Fibroblast of upper back skin (primary cell): ENCODE results near the gene C3.
"Not testable (repeated sequence)": the region's sequence is repeated elsewhere in the genome, so short reads cannot be mapped to it uniquely, and the experiment has no call there.

Experiments used
- DNase-seq: peaks from one replicate; pipeline ENCODE4 v3.0.0-alpha.2; 2013

The C3 gene

DNA sequence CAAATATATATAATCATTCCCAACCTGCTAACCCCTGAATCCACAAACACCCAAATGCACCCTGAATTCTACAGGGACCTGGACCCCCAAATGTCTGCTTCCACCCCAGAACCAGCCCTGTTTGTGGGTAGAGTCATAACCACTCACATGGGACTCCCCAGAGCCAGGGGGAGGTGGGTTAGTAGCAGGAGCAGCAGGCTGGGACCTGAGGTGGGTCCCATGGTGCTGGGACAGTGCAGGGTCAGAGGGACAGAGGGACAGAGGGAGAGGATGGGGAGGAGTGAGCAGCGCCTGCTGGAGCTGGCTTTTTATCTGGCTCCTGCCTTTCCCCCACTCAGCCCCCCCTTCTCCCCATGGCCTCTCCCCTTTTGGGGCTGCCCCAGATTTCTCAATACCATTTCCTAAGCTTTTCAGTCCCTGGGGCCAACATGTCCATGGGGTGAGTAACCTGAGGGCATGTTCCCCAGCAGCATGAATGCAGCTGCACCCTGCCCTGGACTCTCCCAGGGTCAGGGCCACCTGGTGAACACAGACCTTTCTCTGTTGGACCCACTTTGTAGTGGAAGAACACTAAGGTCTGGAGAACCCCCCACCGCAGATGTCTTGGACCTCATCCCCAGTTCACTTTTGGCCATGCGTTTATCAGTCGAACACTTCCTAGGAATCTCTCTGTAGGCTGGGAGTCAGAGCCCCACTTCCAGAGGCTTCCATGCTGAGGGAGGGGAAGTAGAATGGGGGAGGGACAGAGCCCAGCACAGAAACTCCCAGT lies at the start of gene C3:
C3 (minus strand) TSS at position 282 of the 769 bp plus-strand sequence; CDS start at position 221, 61 bp downstream.
- peak; percentile 62 for DNase-seq

DNA sequence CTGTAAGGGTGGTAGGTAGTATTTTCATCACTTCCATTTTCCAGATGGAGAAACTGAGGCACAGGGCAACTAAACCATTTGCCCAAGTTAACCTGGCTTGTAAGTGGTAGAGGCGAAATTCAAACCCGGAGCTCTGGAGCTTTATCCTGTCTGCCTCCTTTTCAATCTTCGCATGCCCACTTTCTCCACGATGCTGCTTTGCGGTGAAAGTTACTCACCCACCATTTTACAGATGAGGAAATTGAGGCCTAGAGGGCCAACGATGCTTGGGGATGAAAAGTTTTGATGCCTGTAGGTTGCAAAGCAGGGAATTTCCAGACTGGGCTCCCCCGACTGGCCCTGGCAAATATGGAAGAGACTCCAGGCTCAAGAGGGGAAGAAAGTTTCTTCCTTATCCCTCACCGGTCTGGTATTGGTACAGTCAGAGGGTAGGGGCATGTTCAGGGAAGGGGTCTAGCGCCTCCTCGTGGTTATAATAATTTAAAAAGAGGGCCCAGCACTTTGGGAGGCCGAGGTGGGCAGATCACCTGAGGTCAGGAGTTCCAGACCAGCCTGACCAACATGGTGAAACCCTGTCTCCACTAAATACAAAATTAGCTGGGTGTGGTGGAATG lies 48.7 kb upstream of the C3 start:
- DNase-seq = no peak

- no peak for DNase-seq
These were observed 47.9 kb upstream of the C3 start for GRCh38 chr19:6768236-6768785.

DNA sequence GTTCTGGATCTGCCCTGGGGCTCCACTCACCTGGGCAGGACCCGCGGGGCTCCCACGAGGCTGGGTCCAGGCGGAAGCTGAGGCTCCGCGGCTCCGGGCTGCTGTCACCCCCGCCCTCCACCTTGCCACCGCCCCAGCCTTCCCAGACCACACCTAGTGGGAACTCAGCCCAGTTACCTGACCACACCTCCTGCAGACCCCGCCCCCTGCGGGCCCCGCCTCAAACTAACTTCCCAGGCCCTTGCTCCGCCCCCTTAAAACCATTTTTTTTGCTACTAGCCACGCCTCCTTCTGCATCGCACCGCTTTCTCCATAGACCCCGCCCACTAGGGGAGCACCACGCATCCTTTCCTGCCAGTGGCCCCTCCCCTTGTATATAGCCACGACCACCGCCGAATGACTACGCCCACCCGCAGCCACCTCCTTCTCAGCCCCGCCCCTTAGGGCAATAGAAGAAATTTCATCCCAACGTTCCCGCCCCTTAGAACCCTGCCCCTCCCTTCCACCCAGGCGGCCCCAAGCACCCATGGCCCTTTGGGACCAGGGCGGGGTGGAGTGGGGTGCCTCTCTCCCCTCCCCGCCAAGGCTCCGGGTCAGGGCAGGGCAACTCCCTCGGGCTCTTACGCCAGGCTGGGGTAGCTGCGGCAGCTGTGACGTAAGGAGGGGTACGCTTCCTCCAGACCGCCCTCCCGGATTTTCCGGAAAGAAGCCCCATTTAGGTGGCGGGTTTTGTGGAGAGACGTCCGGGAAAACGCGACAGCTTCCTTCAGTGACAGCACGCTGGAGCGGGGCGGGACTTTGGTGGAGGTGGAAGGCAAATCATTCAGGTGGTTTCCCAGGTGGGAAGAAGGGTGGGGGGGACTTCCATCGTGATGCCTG lies 47.1 kb upstream of the C3 start, which contains the start of gene SH2D3A:
SH2D3A (minus strand) TSS at position 79 of the 879 bp plus-strand sequence. CDS start 3,687 bp downstream, outside the sequence.
- no peak for DNase-seq

DNA sequence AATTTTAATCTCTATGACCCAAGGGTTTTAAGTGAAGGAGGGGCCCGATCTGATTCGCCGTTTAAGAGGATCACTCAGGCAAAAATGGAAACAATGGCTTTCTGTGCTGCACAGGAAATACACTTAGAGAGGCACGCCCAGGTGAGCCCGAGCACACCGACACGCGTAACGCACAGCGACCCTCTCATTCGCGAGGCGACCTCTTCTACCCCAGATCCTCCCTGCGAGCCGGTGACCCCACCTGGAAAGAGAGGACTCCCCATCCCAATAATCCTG lies 46.6 kb upstream of the C3 start:
- no peak for DNase-seq

DNA sequence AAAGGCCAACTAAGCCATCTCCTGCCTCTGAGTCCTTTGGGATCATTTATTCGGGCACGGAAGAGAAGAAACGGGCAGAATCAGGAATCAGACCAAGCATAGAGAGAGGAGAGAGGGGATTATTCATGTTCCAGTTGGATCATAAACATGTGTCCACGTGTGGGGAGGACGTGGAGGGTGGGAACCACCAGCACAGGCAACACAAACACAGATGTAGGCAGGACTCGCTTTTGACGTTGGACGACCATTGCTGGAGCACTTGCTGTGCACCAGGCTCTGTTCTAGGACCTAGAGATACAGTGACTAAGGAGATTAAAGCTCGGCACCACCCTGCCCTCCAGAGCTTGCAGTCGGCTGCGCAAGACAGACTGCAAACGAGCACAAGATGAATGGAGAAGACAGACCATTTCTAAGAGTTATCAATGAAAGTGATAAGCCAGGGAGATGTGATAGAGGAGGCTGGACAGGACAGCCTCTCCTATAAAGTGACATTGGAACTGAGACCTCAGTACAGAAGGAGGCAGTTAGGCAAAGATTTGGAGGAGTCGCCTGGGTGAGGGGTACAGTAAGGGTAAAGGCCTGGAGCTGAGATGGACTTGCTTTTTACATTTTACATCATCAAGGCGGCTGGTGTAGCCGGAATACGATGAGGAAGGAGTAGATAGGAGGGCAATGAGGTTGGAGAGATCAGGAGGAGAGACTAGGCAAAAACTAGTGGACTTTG lies 46.1 kb upstream of the C3 start:
- no peak for DNase-seq

DNA sequence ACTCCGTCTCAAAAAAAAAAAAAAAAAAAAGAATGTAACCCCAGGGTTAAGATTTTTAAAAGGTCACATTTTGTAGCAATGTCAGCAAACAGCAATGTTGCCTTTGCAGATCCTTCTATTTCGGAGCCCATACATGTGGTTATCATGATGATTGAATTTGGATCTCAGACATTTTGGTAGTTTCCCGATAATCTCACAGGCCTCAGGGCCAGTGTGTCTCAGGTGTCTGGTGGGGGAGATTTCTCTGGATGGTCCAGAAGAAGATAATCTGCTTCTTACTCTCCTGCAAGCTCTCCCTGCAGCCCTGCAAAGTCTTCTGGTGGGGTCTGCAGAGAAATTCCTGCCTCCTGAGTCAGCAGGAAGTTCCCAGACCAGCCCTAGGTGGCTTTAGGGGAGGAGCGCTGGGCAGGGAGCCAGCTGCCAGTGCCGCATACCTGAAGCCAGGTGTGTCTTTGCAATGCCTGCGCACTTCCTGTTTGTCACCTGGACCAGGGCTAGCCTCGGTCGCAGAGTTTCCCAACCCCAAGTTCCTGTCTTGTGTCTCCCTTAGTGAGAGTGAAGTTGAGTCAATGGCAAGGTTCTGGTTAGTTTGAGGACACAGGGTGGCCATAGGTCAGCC lies 45.4 kb upstream of the C3 start:
- peak; percentile 14 for DNase-seq

DNA sequence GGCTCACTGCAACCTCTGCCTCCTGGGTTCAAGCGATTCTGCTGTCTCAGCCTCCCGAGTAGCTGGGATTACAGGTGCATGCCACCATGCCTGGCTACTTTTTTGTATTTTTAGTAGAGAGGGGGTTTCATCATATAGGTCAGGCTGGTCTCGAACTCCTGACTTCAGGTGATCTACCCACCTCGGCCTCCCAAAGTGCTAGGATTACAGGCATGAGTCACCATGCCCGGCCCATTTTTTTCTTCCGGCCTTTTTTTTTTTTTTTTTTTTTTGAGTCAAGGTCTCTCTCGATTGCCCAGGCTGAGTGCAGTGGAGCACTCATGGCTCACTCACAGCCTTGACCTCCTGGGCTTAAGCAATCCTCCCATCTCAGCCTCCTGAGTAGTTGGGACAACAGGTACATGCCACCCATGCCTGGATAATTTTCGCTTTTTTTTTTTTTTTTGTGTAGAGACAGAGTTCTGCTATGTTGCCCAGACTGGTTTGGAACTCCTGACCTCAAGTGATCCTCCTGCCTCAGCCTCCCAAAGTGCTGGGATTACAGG lies 41.9 kb upstream of the C3 start:
- DNase-seq = not testable (repeated sequence)

GRCh38 chr19:6761053-6761676 lies 40.7 kb upstream of the C3 start:
- DNase-seq = no peak

- no peak for DNase-seq
These were observed 40.2 kb upstream of the C3 start for GRCh38 chr19:6760606-6761005.

- no peak for DNase-seq
These were observed 34.4 kb upstream of the C3 start for GRCh38 chr19:6754653-6755463.

- no peak for DNase-seq
These were observed 33.7 kb upstream of the C3 start for GRCh38 chr19:6754136-6754535.

GRCh38 chr19:6753178-6754031 lies 33.0 kb upstream of the C3 start:
- DNase-seq = peak; percentile 44

- no peak for DNase-seq
These were observed 32.1 kb upstream of the C3 start for GRCh38 chr19:6752256-6753177.

- DNase-seq = no peak
These were observed 30.7 kb upstream of the C3 start for GRCh38 chr19:6751189-6751588.

DNA sequence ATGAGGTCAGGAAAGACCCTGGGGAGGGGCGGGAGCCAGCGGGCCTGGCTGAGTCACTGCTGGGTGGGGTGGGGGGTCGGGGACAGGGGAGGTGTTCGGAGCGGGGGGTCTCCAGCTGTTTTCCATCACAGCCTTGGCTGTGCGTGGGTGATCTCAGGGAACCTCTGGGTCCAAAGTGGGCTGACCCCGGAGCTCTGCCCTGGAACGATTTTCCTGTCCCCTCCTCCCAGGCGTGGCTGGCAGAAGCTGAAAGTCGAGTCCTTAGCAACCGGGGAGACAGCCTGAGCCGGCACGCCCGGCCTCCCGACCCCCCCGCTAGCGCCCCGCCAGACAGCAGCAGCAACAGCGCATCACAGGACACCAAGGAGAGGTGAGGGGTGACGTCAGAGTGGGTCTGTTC lies 29.6 kb upstream of the C3 start:
- DNase-seq = no peak

GRCh38 chr19:6748543-6748942 lies 28.1 kb upstream of the C3 start:
- not testable (repeated sequence) for DNase-seq

DNA sequence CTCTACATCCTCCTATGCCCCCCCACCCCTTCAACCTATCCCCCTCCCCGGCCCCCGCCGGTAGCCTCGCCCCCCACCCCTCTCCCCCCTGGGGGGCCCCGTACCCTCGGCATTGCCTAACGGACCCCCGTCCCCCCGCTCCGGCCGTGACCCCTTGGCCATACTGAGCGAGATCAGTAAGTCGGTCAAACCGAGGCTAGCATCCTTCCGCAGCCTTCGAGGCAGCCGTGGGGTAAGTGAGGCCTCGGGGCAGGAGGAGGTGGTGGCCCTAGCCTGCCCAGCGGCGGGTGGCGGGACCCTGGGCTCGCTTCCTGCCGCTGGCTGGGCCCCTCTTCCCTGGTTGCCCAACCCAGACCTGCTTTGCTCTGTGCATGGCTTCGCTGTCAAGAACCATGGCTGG lies 25.5 kb upstream of the C3 start:
- DNase-seq = no peak
